Eye (tissue), 1 donor: ENCODE measurements around the gene INHBB.
A peak's percentile ranks its signal among the peaks of the same experiment; 100 is the strongest.
"Not testable (repeated sequence)": the region's sequence is repeated elsewhere in the genome, so short reads cannot be mapped to it uniquely, and the experiment has no call there.

ENCODE experiments used
- DNase-seq: peaks from one replicate; pipeline ENCODE4 v3.0.0-alpha.2; 2015

Gene INHBB

GRCh38 chr2:120316528-120317179 is 29.3 kb upstream of the INHBB start:
- no peak for DNase-seq

GRCh38 chr2:120317180-120317533 is 28.8 kb upstream of the INHBB start:
- DNase-seq: no peak

- no peak for DNase-seq
Measured at GRCh38 chr2:120317916-120318315, 28.0 kb upstream of the INHBB start.

- peak; percentile 54 for DNase-seq
Measured at GRCh38 chr2:120318626-120319025, 27.3 kb upstream of the INHBB start.

- DNase-seq: no peak
Measured at GRCh38 chr2:120319123-120319522, 26.8 kb upstream of the INHBB start.

GRCh38 chr2:120319686-120320317 is 26.1 kb upstream of the INHBB start:
- DNase-seq: no peak

GRCh38 chr2:120320318-120320851 is 25.6 kb upstream of the INHBB start:
- DNase-seq: peak; percentile 30

GRCh38 chr2:120320887-120321556 is 24.9 kb upstream of the INHBB start:
- not testable (repeated sequence) for DNase-seq

GRCh38 chr2:120321721-120322284 is 24.1 kb upstream of the INHBB start:
- no peak for DNase-seq

- no peak for DNase-seq
Measured at GRCh38 chr2:120322329-120322728, 23.6 kb upstream of the INHBB start.

GRCh38 chr2:120323214-120323613 is 22.7 kb upstream of the INHBB start:
- no peak for DNase-seq

- DNase-seq: no peak
Measured at GRCh38 chr2:120323807-120324399, 22.0 kb upstream of the INHBB start.

GRCh38 chr2:120324933-120325332 is 21.0 kb upstream of the INHBB start:
- DNase-seq: no peak

GRCh38 chr2:120326066-120326465 is 19.9 kb upstream of the INHBB start:
- DNase-seq: no peak

- no peak for DNase-seq
Measured at GRCh38 chr2:120330946-120331822, 14.8 kb upstream of the INHBB start.

- DNase-seq: peak; percentile 39
Measured at GRCh38 chr2:120331903-120332302, 14.0 kb upstream of the INHBB start.

GRCh38 chr2:120332384-120332783 is 13.6 kb upstream of the INHBB start:
- DNase-seq: no peak

- DNase-seq: no peak
Measured at GRCh38 chr2:120334068-120334467, 11.9 kb upstream of the INHBB start.

- no peak for DNase-seq
Measured at GRCh38 chr2:120336749-120337148, 9.2 kb upstream of the INHBB start.

GRCh38 chr2:120338015-120338414 is 7.9 kb upstream of the INHBB start:
- no peak for DNase-seq

- DNase-seq: no peak
Measured at GRCh38 chr2:120341977-120342376, 4.0 kb upstream of the INHBB start.

GRCh38 chr2:120342446-120342845 is 3.5 kb upstream of the INHBB start:
- peak; percentile 68 for DNase-seq
